Ascending aorta (tissue), 2 donors: ENCODE measurements around the gene CSHL1. TPM values are rescaled to one million over a fixed set of nuclear protein-coding genes. Genes with fewer than 3 reads are reported as not detected.

ENCODE experiments used
- DNase-seq, 2 donors: peaks; one replicate each; pipeline ENCODE4 v3.0.0-alpha.2; 2019; ENCODE audit warnings: low spot score in 2 of 2
- H3K27ac ChIP-seq, 2 donors: fragments of 200-600 bp; sonication (generic); one replicate each; pipeline ENCODE4 v1.5.1; 2016 to 2017; ENCODE audit warnings: mild to moderate bottlenecking in 1 of 2
- H3K27me3 ChIP-seq: fragments of 200-600 bp; sonication (generic); one replicate; pipeline ENCODE4 v1.5.1; 2017
- H3K36me3 ChIP-seq, 2 donors: fragments of 200-600 bp; sonication (generic); one replicate each; pipeline ENCODE4 v1.5.1; 2016
- H3K4me1 ChIP-seq, 2 donors: fragments of 200-600 bp; sonication (generic); one replicate each; pipeline ENCODE4 v1.5.1; 2016 to 2017; ENCODE audit warnings: mild to moderate bottlenecking in 1 of 2
- H3K4me3 ChIP-seq, 2 donors: fragments of 200-600 bp; sonication (generic); one replicate each; pipeline ENCODE4 v1.5.1; 2016 to 2017; ENCODE audit warnings: mild to moderate bottlenecking in 1 of 2
- H3K9me3 ChIP-seq, 2 donors: fragments of 200-600 bp; sonication (generic); one replicate each; pipeline ENCODE4 v1.5.1; 2016
- intact Hi-C: fragments of 100-400 bp; cut with DNase I; formaldehyde crosslinking; loops from one replicate; pipeline ENCODE4 v1.15.1; 2023
- total RNA-seq: library from RNA; depleted of rRNA; stranded (reverse); fragments of >200 nt; gene quantifications from one replicate; pipeline ENCODE4 v1.1.0, GENCODE V29; 2016
- TF ChIP-seq, protein P1 (sequence below), 3 experiments: fragments of 200-600 bp in 2 of 3; fragments of 450-650 bp in 1 of 3; sonication (generic) in 2 of 3; IDR thresholded peaks; one replicate each; pipeline ENCODE4 v1.5.1; 2016 to 2019; ENCODE audit warnings: antibody characterized with exemption in 3 of 3, mild to moderate bottlenecking in 1 of 3, moderate library complexity in 1 of 3

Gene CSHL1
- total RNA-seq, 1 donor from 2014 or later, result not detected

- H3K27ac ChIP-seq, result no peak overlapping the region
- intact Hi-C loops, result no loop called here
These were observed 44.2 kb upstream of the CSHL1 start for GRCh38 chr17:63955232-63955631.

GRCh38 chr17:63954402-63955063 lies 43.5 kb upstream of the CSHL1 start:
- TF ChIP-seq, protein P1, sequence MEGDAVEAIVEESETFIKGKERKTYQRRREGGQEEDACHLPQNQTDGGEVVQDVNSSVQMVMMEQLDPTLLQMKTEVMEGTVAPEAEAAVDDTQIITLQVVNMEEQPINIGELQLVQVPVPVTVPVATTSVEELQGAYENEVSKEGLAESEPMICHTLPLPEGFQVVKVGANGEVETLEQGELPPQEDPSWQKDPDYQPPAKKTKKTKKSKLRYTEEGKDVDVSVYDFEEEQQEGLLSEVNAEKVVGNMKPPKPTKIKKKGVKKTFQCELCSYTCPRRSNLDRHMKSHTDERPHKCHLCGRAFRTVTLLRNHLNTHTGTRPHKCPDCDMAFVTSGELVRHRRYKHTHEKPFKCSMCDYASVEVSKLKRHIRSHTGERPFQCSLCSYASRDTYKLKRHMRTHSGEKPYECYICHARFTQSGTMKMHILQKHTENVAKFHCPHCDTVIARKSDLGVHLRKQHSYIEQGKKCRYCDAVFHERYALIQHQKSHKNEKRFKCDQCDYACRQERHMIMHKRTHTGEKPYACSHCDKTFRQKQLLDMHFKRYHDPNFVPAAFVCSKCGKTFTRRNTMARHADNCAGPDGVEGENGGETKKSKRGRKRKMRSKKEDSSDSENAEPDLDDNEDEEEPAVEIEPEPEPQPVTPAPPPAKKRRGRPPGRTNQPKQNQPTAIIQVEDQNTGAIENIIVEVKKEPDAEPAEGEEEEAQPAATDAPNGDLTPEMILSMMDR (IDR thresholded peaks at IDR 0.05), result no peak
- no peaks in the 10 kb centered on the region for H3K9me3 ChIP-seq
- DNase-seq, result no peak
- no peaks in the 10 kb centered on the region for H3K27me3 ChIP-seq
- H3K36me3 ChIP-seq, result no peaks in the 10 kb centered on the region
- H3K4me3 ChIP-seq, result no peak overlapping the region
- no peak overlapping the region for H3K27ac ChIP-seq
- no peaks in the 10 kb centered on the region for H3K4me1 ChIP-seq
- intact Hi-C loops, result no loop called here

More at GRCh38 chr17:63955232-63955631, 44.2 kb upstream of the CSHL1 start:
- no peaks in the 10 kb centered on the region for H3K9me3 ChIP-seq
- TF ChIP-seq, protein P1 (IDR thresholded peaks at IDR 0.05), result no peak
- DNase-seq, result no peak
- no peaks in the 10 kb centered on the region for H3K4me1 ChIP-seq
- no peak overlapping the region for H3K4me3 ChIP-seq
- H3K36me3 ChIP-seq, result no peaks in the 10 kb centered on the region
- no peaks in the 10 kb centered on the region for H3K27me3 ChIP-seq

DNA sequence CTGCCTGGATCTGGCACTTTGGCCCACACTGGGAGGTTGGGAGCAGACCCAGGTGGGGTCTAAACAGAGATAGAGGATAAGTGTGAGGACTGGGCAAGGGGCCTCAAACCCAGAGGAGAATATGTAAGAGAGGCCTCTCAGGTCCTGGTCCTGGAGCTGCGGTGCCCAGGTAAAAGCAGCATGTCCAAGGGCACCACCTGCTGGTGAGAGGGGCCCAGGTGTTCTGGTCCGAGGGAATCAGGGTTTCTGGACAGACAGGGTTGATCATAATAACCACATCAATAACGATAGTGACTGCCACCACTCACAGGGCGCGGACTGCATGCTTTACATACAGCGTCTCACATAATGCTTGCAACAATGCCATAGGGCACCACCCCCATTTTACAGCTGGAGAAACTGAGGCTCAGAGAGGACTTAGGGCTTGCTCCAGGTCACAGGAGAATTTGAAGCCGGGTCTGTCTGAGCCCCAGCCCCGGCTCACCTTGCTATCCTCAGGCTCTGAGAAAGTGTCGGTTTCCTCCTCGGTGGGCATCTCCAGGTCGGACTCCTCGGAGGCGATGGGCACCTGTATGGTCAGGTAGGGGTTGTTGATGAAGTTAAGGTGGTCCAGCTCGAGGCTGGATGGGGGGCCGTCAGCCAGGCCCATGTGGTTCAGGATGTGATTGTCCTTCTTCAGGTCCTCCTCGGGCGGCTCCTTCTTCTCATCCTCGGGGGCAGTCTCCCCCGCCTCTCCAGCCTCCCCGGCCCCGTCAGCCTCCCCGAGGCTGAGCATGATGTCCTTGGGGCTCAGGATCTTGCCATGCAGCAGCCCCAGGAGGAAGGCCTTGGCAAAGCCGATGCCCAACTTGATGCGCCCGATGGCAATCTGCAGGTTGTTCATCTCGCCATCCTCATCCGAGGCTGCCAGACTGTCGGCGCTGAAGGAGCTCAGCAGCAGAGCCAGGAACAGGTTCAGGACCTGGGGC lies 40.2 kb upstream of the CSHL1 start:
- no peak overlapping the region for H3K4me3 ChIP-seq
- TF ChIP-seq, protein P1 (IDR thresholded peaks at IDR 0.05), result no peak
- H3K27me3 ChIP-seq, result no peaks in the 10 kb centered on the region

GRCh38 chr17:63949576-63950250 lies 38.7 kb upstream of the CSHL1 start:
- Histone ChIP-seq H3K27me3 (no peaks in the 10 kb centered on the region), H3K9me3 (no peaks in the 10 kb centered on the region), H3K36me3 (no peaks in the 10 kb centered on the region), H3K4me1 (no peaks in the 10 kb centered on the region), H3K4me3 (no peak overlapping the region), H3K27ac (no peak overlapping the region)
- intact Hi-C loops, result no loop called here
- TF ChIP-seq, protein P1 (IDR thresholded peaks at IDR 0.05), result no peak
- no peak for DNase-seq

More for the DNA sequence above, 40.2 kb upstream of the CSHL1 start:
- Histone ChIP-seq H3K9me3 (no peaks in the 10 kb centered on the region), H3K27ac (no peak overlapping the region), H3K4me1 (no peaks in the 10 kb centered on the region), H3K36me3 (no peaks in the 10 kb centered on the region)
- intact Hi-C loops, result no loop called here
- DNase-seq, result no peak

- no peak for DNase-seq
- H3K4me1 ChIP-seq, result no peaks in the 10 kb centered on the region
- TF ChIP-seq, protein P1 (IDR thresholded peaks at IDR 0.05), result no peak
- no peak overlapping the region for H3K4me3 ChIP-seq
- intact Hi-C loops, result no loop called here
- H3K27ac ChIP-seq, result no peak overlapping the region
- H3K36me3 ChIP-seq, result no peaks in the 10 kb centered on the region
- no peaks in the 10 kb centered on the region for H3K27me3 ChIP-seq
- H3K9me3 ChIP-seq, result no peaks in the 10 kb centered on the region
These were observed 37.5 kb upstream of the CSHL1 start for GRCh38 chr17:63948521-63948920.
